Thymus (tissue), 11 donors: ENCODE results near the gene RALGAPB. TPM values are rescaled to one million over a fixed set of nuclear protein-coding genes. Genes with fewer than 3 reads are reported as not detected.

Source experiments
- DNase-seq, 9 donors: peaks; one replicate each; pipeline ENCODE4 v3.0.0-alpha.2; 2013; ENCODE audit warnings: low spot score in 9 of 9, low read depth in 6 of 9, missing footprints in 1 of 9
- H3K27ac ChIP-seq, 2 donors: one replicate each; pipeline ENCODE4 v1.5.1; 2013; ENCODE audit warnings: control low read depth in 1 of 2, low read depth in 1 of 2, low read length in 1 of 2, mild to moderate bottlenecking in 1 of 2, moderate library complexity in 1 of 2
- H3K27me3 ChIP-seq, 2 donors: one replicate each; pipeline ENCODE4 v1.5.1; 2013; ENCODE audit warnings: low read length in 1 of 2; ENCODE audit not compliant: control insufficient read depth in 2 of 2, insufficient read depth in 1 of 2
- H3K36me3 ChIP-seq, 2 donors: one replicate each; pipeline ENCODE4 v1.5.1; 2013; ENCODE audit warnings: low read length in 1 of 2, mild to moderate bottlenecking in 1 of 2, moderate library complexity in 1 of 2; ENCODE audit not compliant: control insufficient read depth in 2 of 2, insufficient read depth in 2 of 2
- H3K4me1 ChIP-seq, 2 donors: one replicate each; pipeline ENCODE4 v1.5.1; 2013; ENCODE audit warnings: low read length in 2 of 2; ENCODE audit not compliant: control insufficient read depth in 2 of 2, insufficient read depth in 2 of 2
- H3K4me3 ChIP-seq, 2 donors: one replicate each; pipeline ENCODE4 v1.5.1; 2013; ENCODE audit warnings: low read length in 2 of 2, control low read depth in 1 of 2, mild to moderate bottlenecking in 1 of 2
- H3K9me3 ChIP-seq, 2 donors: one replicate each; pipeline ENCODE4 v1.5.1; 2013; ENCODE audit warnings: low read length in 1 of 2, mild to moderate bottlenecking in 1 of 2; ENCODE audit not compliant: control insufficient read depth in 2 of 2, insufficient read depth in 1 of 2
- WGBS: extraction: QIAGEN DNeasy Blood & Tissue Kit; methylation state at CpG from one replicate; pipeline ENCODE4 v1.1.7; 2013; 5-methylcytosine and 5-hydroxymethylcytosine counted together
- polyA plus RNA-seq: library from polyadenylated mRNA; stranded (reverse); fragments of 200-250 nt; gene quantifications from one replicate; pipeline ENCODE4 v1.2.3, GENCODE V29; 2013
- total RNA-seq: library from RNA; stranded (reverse); fragments of 120-200 nt; gene quantifications from one replicate; pipeline ENCODE4 v1.2.4, GENCODE V29; 2013
- donor health status: healthy.

RALGAPB gene
- total and polyA plus RNA-seq, 2 donors = 14.4 to 15.2 TPM

- Histone ChIP-seq H3K4me3 (no peak overlapping the region), H3K36me3 (peaks cover under 1 to 12% of the 10 kb centered on the region in 2 donors), H3K27ac (no peak overlapping the region), H3K4me1 (no peaks in the 10 kb centered on the region), H3K27me3 (peaks cover 0 to 3% of the 10 kb centered on the region in 2 donors), H3K9me3 (no peaks in the 10 kb centered on the region)
- DNase-seq = no peak
- 89% methylated on average over 4 of the region's 4 CpGs for WGBS
Observed at GRCh38 chr20:38579921-38580320, 107.3 kb downstream of the RALGAPB start.

GRCh38 chr20:38581013-38581412, 108.4 kb downstream of the RALGAPB start, which contains the start of gene ADIG:
TSS of gene ADIG (plus strand) at chr20:38581197. CDS start at chr20:38581251, 54 bp downstream.
- 82% methylated on average over 5 of the region's 5 CpGs for whole genome bisulfite sequencing
- Histone ChIP-seq H3K27me3 (peaks cover 0 to 3% of the 10 kb centered on the region in 2 donors), H3K4me1 (no peaks in the 10 kb centered on the region), H3K9me3 (no peaks in the 10 kb centered on the region), H3K36me3 (peaks cover 0 to 2% of the 10 kb centered on the region in 2 donors), H3K4me3 (no peak within 1 kb of the TSS), H3K27ac (no peak within 1 kb of the TSS)
- no peak for DNase-seq

DNA sequence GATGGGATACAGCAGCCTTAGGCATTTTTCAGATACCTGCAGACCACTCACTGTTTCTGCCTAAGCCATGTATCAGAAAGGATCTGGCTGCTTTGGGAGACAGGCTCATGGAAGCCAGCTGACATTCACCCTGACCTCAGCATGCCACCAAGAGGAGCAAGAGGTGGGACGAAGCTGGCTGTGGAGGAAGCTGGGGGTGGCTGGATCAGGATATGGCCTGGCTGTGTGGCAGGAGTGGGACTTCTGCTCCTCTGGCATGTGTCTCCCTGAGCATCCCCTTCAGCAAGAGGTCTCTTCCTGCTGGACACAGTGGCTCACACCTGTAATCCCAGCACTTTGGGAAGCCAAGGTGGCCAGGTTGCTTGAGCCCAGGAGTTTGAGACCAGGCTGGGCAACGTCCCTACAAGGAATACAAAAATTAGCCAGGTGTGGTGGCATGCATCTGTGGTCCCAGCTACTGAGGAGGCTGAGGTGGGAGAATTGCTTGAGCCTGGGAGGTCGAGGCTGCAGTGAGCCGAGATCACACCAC, 109.3 kb downstream of the RALGAPB start:
- no peaks in the 10 kb centered on the region for H3K36me3 ChIP-seq
- 79% methylated on average over 4 of the region's 4 CpGs for WGBS
- H3K9me3 ChIP-seq = no peaks in the 10 kb centered on the region
- H3K27ac ChIP-seq = no peak overlapping the region
- H3K27me3 ChIP-seq = peaks cover 0 to 3% of the 10 kb centered on the region in 2 donors
- DNase-seq = no peak
- H3K4me3 ChIP-seq = no peak overlapping the region
- no peaks in the 10 kb centered on the region for H3K4me1 ChIP-seq

DNA sequence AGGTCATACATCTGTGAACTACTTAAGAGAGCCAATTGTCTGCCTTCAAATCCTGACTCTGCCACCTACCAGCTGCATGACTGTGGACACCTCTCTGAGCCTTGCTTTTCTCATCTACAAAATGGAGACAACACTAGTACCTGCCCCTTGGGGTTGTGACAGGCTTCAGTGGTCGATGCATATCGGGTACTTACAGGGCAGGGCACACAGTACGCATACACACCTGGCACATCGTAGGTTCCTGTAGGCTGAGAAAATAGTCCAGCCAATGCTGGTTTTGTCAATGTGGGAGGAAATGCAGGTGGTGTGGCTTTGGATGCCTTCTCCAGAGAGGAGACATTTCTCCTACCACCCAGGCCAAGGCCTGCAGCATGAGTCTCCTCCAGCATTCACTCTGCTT, 110.7 kb downstream of the RALGAPB start:
- Histone ChIP-seq H3K4me3 (no peak overlapping the region), H3K36me3 (no peaks in the 10 kb centered on the region), H3K27ac (no peak overlapping the region), H3K9me3 (no peaks in the 10 kb centered on the region), H3K4me1 (no peaks in the 10 kb centered on the region), H3K27me3 (peaks cover 0 to 3% of the 10 kb centered on the region in 2 donors)
- DNase-seq = no peak
- WGBS = 88% methylated on average over 4 of the region's 4 CpGs

DNA sequence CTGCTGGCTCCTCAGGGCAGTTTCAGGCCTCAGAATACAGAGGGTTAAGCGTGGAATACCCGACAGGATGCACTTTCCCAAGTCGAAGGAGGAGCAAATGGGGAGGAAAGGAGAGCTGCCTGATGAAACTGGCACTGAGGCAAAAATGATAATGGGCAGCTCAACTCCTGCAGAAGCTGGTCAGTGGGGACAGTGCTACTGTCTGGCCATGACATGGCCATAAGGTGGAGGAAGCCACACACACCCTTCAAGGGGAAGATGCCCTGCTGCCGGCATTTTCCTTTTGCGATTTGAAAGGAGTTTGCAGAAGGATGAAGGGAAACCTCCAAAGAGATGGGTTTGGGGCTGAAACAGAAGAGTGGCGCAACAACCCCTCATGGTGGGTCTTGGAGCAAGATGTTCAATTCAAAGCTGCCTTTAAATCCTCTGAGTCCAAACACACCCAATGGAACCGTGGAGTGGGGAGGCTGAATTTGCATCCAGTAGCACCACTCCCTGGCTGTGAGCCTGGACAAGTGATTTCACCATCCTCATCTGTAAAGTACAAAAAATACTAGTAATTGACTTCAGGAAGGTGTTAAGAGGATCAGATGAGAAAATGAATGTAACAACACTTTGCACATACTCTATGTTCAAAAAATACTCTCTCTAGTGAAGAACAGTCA, 111.6 kb downstream of the RALGAPB start:
- peaks cover 0 to 3% of the 10 kb centered on the region in 2 donors for H3K27me3 ChIP-seq
- H3K4me1 ChIP-seq = no peaks in the 10 kb centered on the region
- WGBS = 65% methylated on average over 7 of the region's 7 CpGs

GRCh38 chr20:38585404-38586180, 112.9 kb downstream of the RALGAPB start:
- no peaks in the 10 kb centered on the region for H3K36me3 ChIP-seq
- no peak overlapping the region for H3K27ac ChIP-seq
- H3K4me1 ChIP-seq = no peaks in the 10 kb centered on the region
- peaks cover 0 to 3% of the 10 kb centered on the region in 2 donors for H3K27me3 ChIP-seq
- H3K4me3 ChIP-seq = no peak overlapping the region
- no peaks in the 10 kb centered on the region for H3K9me3 ChIP-seq
- DNase-seq = no peak
- WGBS = 93% methylated on average over 10 of the region's 10 CpGs

More for the DNA sequence above, 111.6 kb downstream of the RALGAPB start:
- no peak for DNase-seq
- H3K36me3 ChIP-seq = no peaks in the 10 kb centered on the region
- no peak overlapping the region for H3K4me3 ChIP-seq
- H3K9me3 ChIP-seq = no peaks in the 10 kb centered on the region
- H3K27ac ChIP-seq = no peak overlapping the region

GRCh38 chr20:38586181-38586525, 113.5 kb downstream of the RALGAPB start:
- H3K9me3 ChIP-seq = no peaks in the 10 kb centered on the region
- no peak overlapping the region for H3K4me3 ChIP-seq
- H3K27ac ChIP-seq = no peak overlapping the region
- H3K4me1 ChIP-seq = no peaks in the 10 kb centered on the region
- H3K36me3 ChIP-seq = no peaks in the 10 kb centered on the region
- no peak for DNase-seq
- H3K27me3 ChIP-seq = peaks cover 0 to 3% of the 10 kb centered on the region in 2 donors
- 87% methylated on average over 3 of the region's 3 CpGs for WGBS

GRCh38 chr20:38588303-38588702, 115.7 kb downstream of the RALGAPB start:
- Histone ChIP-seq H3K9me3 (no peaks in the 10 kb centered on the region), H3K27me3 (peaks cover 0 to 3% of the 10 kb centered on the region in 2 donors), H3K36me3 (no peaks in the 10 kb centered on the region), H3K4me3 (no peak overlapping the region), H3K4me1 (no peaks in the 10 kb centered on the region), H3K27ac (no peak overlapping the region)
- 95% methylated on average over 6 of the region's 6 CpGs for WGBS
- no peak for DNase-seq

DNA sequence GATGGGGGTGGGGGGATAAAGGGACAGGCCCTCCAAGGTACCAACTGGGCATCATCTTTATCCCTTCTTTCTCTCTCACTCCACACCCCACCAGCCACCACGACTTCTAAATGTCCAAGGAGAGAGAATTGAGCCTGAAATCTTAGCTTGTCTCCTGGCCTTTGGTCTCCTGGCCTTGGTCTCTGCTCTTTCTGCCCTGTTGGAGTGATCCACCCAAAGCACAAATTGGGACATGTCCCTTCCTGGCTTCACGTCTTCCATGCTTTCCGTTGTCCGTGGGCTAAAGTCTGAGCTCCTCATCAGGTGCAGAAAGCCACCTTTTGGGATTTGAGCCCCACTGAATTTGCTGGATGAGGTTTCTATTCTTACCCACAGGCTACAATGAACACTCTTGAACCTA, 116.7 kb downstream of the RALGAPB start:
- no peaks in the 10 kb centered on the region for H3K4me1 ChIP-seq
- no peak overlapping the region for H3K4me3 ChIP-seq
- no peak overlapping the region for H3K27ac ChIP-seq
- H3K36me3 ChIP-seq = no peaks in the 10 kb centered on the region
- H3K27me3 ChIP-seq = no peaks in the 10 kb centered on the region
- H3K9me3 ChIP-seq = no peaks in the 10 kb centered on the region
- WGBS = 94% methylated on average over 4 of the region's 4 CpGs
- DNase-seq = no peak
